Activated T-cell treated with anti-CD3 and anti-CD28 coated beads for 24 hours (primary cell): Measurements from ENCODE around the gene SUGP2.

ENCODE experiments used
- DNase-seq: peaks from one replicate; pipeline ENCODE4 v3.0.0-alpha.2; 2020; ENCODE audit warnings: low read depth

Gene SUGP2

GRCh38 chr19:19059018-19059836, 25.9 kb upstream of the SUGP2 start:
- no peak for DNase-seq

GRCh38 chr19:19057720-19058119, 24.4 kb upstream of the SUGP2 start:
- DNase-seq = no peak

GRCh38 chr19:19057317-19057716, 24.0 kb upstream of the SUGP2 start:
- no peak for DNase-seq

GRCh38 chr19:19056636-19057275, 23.4 kb upstream of the SUGP2 start:
- no peak for DNase-seq

- DNase-seq = no peak
These were observed 22.4 kb upstream of the SUGP2 start for GRCh38 chr19:19055701-19056100.

GRCh38 chr19:19054939-19055440, 21.7 kb upstream of the SUGP2 start:
- DNase-seq = no peak

GRCh38 chr19:19054315-19054938, 21.1 kb upstream of the SUGP2 start:
- no peak for DNase-seq

- DNase-seq = peak; percentile 20
These were observed 20.4 kb upstream of the SUGP2 start for GRCh38 chr19:19053508-19054314.

- no peak for DNase-seq
These were observed 19.6 kb upstream of the SUGP2 start for GRCh38 chr19:19052921-19053320.

- DNase-seq = no peak
These were observed 18.3 kb upstream of the SUGP2 start for GRCh38 chr19:19051478-19052213.

- no peak for DNase-seq
These were observed 17.4 kb upstream of the SUGP2 start for GRCh38 chr19:19050731-19051130.

GRCh38 chr19:19050104-19050503, 16.8 kb upstream of the SUGP2 start:
- DNase-seq = no peak

GRCh38 chr19:19049406-19049805, 16.1 kb upstream of the SUGP2 start:
- DNase-seq = no peak

GRCh38 chr19:19043881-19044280, 10.6 kb upstream of the SUGP2 start:
- no peak for DNase-seq

- DNase-seq = no peak
These were observed 10.2 kb upstream of the SUGP2 start for GRCh38 chr19:19043481-19043880.

- DNase-seq = no peak
These were observed 9.5 kb upstream of the SUGP2 start for GRCh38 chr19:19042732-19043280.

GRCh38 chr19:19040417-19040816, 7.1 kb upstream of the SUGP2 start:
- no peak for DNase-seq

- DNase-seq = peak; percentile 8
These were observed 6.6 kb upstream of the SUGP2 start for GRCh38 chr19:19039901-19040300.

GRCh38 chr19:19034204-19034624, 897 bp upstream of the SUGP2 start:
- peak; percentile 75 for DNase-seq

- DNase-seq = no peak
These were observed 216 bp downstream of the SUGP2 start for GRCh38 chr19:19033176-19033425.

- DNase-seq = peak; percentile 79
These were observed 719 bp downstream of the SUGP2 start for GRCh38 chr19:19032420-19033175.
